Activated naive CD4-positive, alpha-beta T cell treated with anti-CD3 and anti-CD28 coated beads, Interleukin-2, amount 10 ng/mL, durations not matched to agents 7 days and 5 days (primary cell): ENCODE data around the gene MYL12B.
A peak's percentile ranks its signal among the peaks of the same experiment; 100 is the strongest.

ENCODE experiments used
- CTCF ChIA-PET: fragments of 350-600 bp; sonication (Branson Sonifier 250); formaldehyde crosslinking; loops from one replicate; lab custom pipeline; 2021; ENCODE audit warnings: antibody characterized with exemption; lab: Charles Lee
- DNase-seq: peaks from one replicate; pipeline ENCODE4 v3.0.0-alpha.2; 2020
- H3K27ac Mint-ChIP-seq: one replicate; pipeline ENCODE4 v1.8.0; 2021; ENCODE audit warnings: mild to moderate bottlenecking, moderate library complexity, mixed read lengths
- H3K27me3 Mint-ChIP-seq: one replicate; pipeline ENCODE4 v1.8.0; 2021; ENCODE audit warnings: mild to moderate bottlenecking, mixed read lengths
- H3K36me3 Mint-ChIP-seq: one replicate; pipeline ENCODE4 v1.8.0; 2021; ENCODE audit warnings: mixed read lengths
- H3K4me1 Mint-ChIP-seq: one replicate; pipeline ENCODE4 v1.8.0; 2021; ENCODE audit warnings: mixed read lengths
- H3K4me3 Mint-ChIP-seq: one replicate; pipeline ENCODE4 v1.8.0; 2021; ENCODE audit warnings: mild to moderate bottlenecking, moderate library complexity, mixed read lengths
- H3K9me3 Mint-ChIP-seq: one replicate; pipeline ENCODE4 v1.8.0; 2021; ENCODE audit warnings: mixed read lengths

The MYL12B gene

DNA sequence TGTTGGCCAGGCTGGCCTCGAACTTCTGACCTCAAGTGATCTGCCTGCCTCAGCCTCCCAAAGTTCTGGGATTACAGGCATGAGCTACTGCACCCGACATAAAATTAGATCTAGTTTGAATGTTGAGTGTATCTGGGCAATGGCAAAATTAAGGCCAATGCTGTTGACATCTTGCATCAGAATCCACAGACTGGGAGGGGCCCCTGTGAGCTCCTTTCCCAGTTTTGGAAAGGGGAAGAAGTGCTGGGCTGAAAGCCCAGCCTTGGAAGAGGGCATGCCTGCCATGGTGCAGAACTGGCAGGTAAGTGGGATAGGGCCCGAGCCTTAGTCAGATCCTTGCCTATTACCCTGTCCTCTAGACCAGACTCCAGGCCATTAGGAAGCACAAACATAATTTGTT is 37.7 kb upstream of the MYL12B start:
- Mint-ChIP-seq H3K27ac (no peak overlapping the region), H3K4me3 (no peak overlapping the region), H3K27me3 (no peaks in the 10 kb centered on the region), H3K4me1 (no peaks in the 10 kb centered on the region), H3K9me3 (no peaks in the 10 kb centered on the region), H3K36me3 (no peaks in the 10 kb centered on the region)
- DNase-seq, result no peak
- CTCF ChIA-PET, result interaction anchor here (1.4 kb wide), 1 partner anchor 21 kb away, joined by 4 read pairs; no protein-coding TSS in a partner anchor

DNA sequence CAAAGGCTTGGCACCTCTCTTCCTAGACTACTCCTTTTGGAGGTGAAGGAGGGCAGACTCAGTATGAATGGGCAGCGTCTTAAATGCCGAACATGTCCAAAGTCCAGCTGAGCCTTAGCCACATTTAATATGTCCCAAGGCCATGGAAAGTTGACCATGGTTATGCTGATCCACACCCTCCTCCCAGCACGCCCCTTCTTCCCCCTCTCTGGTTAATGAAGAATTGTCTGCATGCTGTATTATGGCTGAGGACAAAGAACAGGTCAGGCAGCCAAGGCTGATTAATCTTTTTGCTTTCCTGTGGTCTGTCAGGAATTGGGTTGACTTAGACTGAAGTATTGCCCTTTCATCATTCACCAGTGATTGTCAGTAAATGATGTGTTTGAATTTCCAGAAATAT is 36.3 kb upstream of the MYL12B start:
- H3K9me3 Mint-ChIP-seq, result no peaks in the 10 kb centered on the region
- CTCF ChIA-PET, result no interaction called here
- no peak overlapping the region for H3K27ac Mint-ChIP-seq
- no peaks in the 10 kb centered on the region for H3K4me1 Mint-ChIP-seq
- DNase-seq, result no peak
- no peak overlapping the region for H3K4me3 Mint-ChIP-seq
- no peaks in the 10 kb centered on the region for H3K27me3 Mint-ChIP-seq
- no peaks in the 10 kb centered on the region for H3K36me3 Mint-ChIP-seq

DNA sequence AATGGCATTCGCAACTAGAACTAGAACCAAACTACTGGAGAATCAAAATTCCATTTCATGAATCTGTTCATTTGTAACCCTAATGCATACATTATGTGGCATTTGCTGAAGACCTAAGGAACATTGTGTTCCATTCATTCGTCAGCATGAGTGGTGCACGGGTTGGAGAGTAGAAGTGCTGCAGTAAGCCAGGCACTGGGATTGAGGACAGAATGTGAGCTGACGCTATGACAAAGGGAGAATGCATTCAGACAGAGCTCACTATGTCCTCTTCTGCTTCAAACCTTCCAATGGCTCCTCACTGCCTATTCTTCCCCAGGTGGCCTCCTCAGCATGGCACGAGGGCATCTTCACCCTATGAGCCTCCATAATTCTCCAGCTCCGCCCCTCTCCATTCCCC is 35.9 kb upstream of the MYL12B start:
- no peak for DNase-seq
- Mint-ChIP-seq H3K9me3 (no peaks in the 10 kb centered on the region), H3K4me3 (no peak overlapping the region), H3K27me3 (no peaks in the 10 kb centered on the region), H3K36me3 (no peaks in the 10 kb centered on the region), H3K4me1 (no peaks in the 10 kb centered on the region), H3K27ac (no peak overlapping the region)
- CTCF ChIA-PET, result no interaction called here

DNA sequence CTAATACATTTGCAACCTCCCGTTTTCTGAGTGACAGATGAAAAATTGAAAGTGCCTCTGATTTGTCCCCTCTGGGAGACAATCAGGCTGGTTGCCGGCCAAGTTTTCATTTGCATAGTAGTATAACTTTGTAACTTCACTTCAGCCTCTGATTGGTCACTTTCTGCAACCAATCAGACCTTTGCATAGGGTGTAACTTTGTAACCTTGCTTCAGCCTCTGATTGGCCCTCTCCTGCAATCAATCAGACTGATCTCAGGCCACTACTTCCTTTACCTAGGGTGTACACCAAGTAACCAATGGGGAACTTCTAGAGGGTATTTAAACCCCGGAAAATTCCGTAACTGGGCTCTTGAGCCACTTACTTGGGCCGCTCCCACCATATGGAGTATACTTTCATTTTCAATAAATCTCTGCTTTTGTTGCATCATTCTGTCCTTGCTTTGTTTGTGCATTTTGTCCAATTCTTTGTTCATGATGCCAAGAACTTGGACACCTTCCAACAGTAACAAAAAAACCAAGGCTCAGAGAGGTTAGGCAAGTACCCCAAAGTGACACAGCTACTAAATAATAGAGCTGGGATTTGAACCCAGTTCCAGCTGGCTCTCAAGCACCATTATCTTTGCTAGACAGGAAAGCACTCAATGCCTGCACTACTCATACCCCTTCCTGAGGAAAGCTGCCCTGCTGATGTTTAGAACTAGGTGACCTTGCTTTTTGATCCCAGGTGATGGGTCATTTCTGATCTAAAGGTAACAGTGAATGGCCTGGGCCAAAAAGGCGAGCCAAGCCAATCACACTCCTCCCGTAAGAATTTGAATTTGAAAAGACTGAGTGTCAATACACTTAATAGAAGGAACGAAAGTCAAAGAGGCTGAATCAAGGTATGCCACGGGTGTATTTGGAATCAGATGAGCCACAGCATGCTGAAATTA is 31.3 kb upstream of the MYL12B start:
- no peak for DNase-seq
- CTCF ChIA-PET, result interaction anchor here (0.6 kb wide), 1 partner anchor 79 kb away, joined by 3 read pairs; no protein-coding TSS in a partner anchor
- Mint-ChIP-seq H3K9me3 (no peaks in the 10 kb centered on the region), H3K36me3 (no peaks in the 10 kb centered on the region), H3K27ac (no peak overlapping the region), H3K4me1 (no peaks in the 10 kb centered on the region), H3K27me3 (no peaks in the 10 kb centered on the region), H3K4me3 (no peak overlapping the region)

DNA sequence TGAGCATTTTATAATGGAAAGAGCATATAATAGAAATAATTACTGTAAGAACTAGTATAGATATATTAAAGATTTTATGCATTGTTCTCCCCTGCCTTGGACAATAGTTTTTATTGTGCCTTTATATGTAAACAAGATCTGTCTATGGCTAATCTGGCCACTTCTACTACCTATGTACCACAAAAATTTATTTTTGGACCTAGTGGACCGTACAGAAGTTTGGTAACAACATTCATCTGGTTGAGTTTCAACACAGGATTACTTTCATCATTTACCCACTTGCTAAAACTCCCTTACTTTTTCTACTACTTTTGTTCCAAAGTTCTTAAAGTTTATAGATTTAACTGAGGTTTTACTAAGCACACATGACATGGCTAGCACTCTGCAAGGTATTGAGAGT is 28.9 kb upstream of the MYL12B start:
- CTCF ChIA-PET, result no interaction called here
- no peaks in the 10 kb centered on the region for H3K9me3 Mint-ChIP-seq
- H3K36me3 Mint-ChIP-seq, result no peaks in the 10 kb centered on the region
- no peaks in the 10 kb centered on the region for H3K4me1 Mint-ChIP-seq
- no peak overlapping the region for H3K4me3 Mint-ChIP-seq
- DNase-seq, result no peak
- H3K27me3 Mint-ChIP-seq, result no peaks in the 10 kb centered on the region
- H3K27ac Mint-ChIP-seq, result no peak overlapping the region

DNA sequence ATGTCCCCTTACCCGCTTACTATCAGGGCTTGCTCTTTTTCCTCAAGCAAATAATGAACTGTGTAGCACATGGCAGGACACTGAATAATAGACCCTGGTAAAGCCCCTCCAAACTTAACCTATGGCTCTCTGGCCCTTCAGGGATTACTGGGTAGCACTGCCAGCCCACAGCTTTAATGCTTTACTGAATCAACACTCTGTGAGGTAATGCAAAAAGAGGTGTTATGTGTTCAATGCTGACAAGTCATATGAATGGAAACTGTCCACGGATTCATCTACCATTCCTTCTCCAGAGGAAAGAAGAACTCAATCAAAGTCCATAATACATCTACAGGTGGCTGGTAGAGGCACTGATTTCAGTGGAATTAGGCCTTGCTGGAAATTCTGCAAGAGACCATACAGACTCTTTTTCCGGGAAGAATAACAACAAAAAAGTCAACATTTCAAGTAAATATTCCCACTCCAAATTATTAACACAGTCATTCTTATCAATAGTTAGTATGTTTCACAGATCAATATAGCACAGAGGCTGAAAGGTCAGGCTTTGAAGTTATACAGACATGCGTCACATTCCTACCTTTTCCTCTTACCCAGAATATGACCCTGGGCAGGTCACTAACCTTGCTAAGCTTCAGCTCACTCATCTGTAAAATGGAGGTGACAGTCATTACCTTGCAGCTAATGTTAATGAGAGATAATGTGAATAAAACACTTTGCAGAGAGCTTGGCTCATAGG is 28.3 kb upstream of the MYL12B start:
- no peak for DNase-seq
- CTCF ChIA-PET, result interaction anchor here (2.6 kb wide), 1 partner anchor 12 kb away, joined by 12 read pairs; no protein-coding TSS in a partner anchor
- no peaks in the 10 kb centered on the region for H3K36me3 Mint-ChIP-seq
- H3K4me1 Mint-ChIP-seq, result no peaks in the 10 kb centered on the region
- no peaks in the 10 kb centered on the region for H3K27me3 Mint-ChIP-seq
- H3K9me3 Mint-ChIP-seq, result no peaks in the 10 kb centered on the region
- H3K4me3 Mint-ChIP-seq, result no peak overlapping the region
- no peak overlapping the region for H3K27ac Mint-ChIP-seq

DNA sequence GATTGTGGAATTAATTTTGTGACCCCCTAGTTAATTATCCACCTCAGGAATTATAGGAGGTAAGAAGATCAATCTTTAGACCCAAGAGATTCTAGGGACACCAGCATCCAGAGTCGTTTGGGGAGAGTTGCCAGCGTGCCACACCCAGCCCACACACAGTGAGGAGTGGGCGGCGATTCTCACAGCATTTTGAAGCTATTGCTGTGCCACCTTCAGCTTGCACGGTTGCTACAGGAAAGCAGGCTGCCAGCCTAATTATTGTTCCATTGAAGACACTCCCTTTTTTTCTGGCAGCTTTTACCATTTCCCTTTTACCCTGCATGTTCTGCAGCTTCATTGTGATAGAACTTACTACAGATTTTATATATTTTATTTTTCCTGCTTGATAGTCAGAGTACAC is 27.5 kb upstream of the MYL12B start:
- Mint-ChIP-seq H3K27me3 (no peaks in the 10 kb centered on the region), H3K4me3 (no peak overlapping the region), H3K27ac (no peak overlapping the region), H3K4me1 (no peaks in the 10 kb centered on the region), H3K9me3 (no peaks in the 10 kb centered on the region), H3K36me3 (no peaks in the 10 kb centered on the region)
- no peak for DNase-seq
- CTCF ChIA-PET, result interaction anchor here (0.7 to 2.6 kb wide), 3 partner anchors 12 to 308 kb away, joined by 3 to 12 read pairs (median 4); no protein-coding TSS in a partner anchor

DNA sequence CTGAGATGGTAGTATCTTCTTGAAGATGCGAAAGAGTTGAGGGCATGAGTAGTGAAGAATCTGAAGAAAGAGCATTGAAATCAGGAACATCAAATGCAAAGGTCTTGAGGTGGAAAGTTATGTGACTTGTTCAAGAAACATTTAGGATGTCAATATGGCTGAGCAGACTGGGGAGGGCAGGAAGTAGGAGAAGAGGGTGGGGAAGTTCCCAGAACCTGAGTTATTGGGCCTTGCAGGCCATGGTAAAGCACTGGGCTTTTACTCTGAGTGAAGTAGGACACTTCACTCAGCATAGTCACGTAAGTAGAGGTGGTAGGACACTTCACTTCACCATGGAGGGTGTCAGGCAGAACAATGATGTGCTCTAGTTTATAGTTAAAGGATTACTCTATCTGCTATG is 26.1 kb upstream of the MYL12B start:
- H3K4me1 Mint-ChIP-seq, result no peaks in the 10 kb centered on the region
- peaks cover 5% of the 10 kb centered on the region for H3K36me3 Mint-ChIP-seq
- no peaks in the 10 kb centered on the region for H3K27me3 Mint-ChIP-seq
- H3K4me3 Mint-ChIP-seq, result no peak overlapping the region
- CTCF ChIA-PET, result interaction anchor here (2.6 kb wide), 1 partner anchor 10 kb away, joined by 12 read pairs; no protein-coding TSS in a partner anchor
- H3K9me3 Mint-ChIP-seq, result peaks cover 6% of the 10 kb centered on the region
- no peak for DNase-seq
- no peak overlapping the region for H3K27ac Mint-ChIP-seq

DNA sequence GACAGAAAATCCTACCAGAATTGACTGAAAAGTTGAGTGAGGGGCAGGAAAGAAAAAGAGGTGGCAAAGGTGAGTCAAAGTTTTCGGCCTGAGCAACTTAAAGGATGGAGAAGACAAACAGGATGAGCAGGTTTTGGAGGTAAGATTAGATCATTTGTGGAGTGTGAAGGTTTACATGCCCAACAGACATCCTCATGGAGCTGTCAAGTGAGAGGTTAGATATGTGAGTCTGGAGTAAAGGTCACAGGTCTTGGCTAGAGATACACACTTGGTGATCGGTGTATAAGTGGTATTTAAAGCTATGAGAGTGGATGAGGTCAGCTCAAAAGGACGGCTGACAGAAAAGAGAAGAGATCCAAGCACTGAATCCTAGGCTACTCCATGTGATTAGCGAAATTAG is 25.5 kb upstream of the MYL12B start:
- Mint-ChIP-seq H3K4me3 (no peak overlapping the region), H3K36me3 (peaks cover 9% of the 10 kb centered on the region), H3K27ac (no peak overlapping the region), H3K4me1 (no peaks in the 10 kb centered on the region), H3K27me3 (no peaks in the 10 kb centered on the region), H3K9me3 (peaks cover 9% of the 10 kb centered on the region)
- DNase-seq, result no peak
- CTCF ChIA-PET, result no interaction called here

DNA sequence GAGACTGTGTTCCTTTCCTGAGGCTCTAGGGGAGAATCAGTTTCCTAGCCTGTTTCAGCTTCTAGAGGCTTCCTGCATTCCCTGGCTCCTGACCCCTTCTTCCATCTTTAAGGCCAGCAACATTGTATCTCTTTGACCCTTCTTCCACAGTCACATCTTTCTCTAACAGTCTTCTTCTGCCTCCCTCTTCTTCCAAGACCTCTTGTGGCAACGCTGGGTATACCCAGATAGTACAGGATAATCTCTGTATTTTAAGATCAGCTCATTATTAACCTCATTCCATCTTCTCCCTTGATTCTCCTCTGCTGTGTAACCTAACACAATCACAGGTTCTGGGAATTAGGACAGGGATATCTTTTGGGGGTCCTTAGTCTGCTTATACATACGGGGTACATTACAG is 23.2 kb upstream of the MYL12B start:
- no peak for DNase-seq
- no peaks in the 10 kb centered on the region for H3K27me3 Mint-ChIP-seq
- CTCF ChIA-PET, result interaction anchor here (1.7 to 1.8 kb wide), 2 partner anchors 8 to 253 kb away, joined by 4 to 5 read pairs; partner anchors contain the start of gene MYL12A
- H3K36me3 Mint-ChIP-seq, result peaks cover 19% of the 10 kb centered on the region
- H3K27ac Mint-ChIP-seq, result no peak overlapping the region
- H3K4me3 Mint-ChIP-seq, result no peak overlapping the region
- peaks cover 3% of the 10 kb centered on the region for H3K4me1 Mint-ChIP-seq
- H3K9me3 Mint-ChIP-seq, result peaks cover 19% of the 10 kb centered on the region

DNA sequence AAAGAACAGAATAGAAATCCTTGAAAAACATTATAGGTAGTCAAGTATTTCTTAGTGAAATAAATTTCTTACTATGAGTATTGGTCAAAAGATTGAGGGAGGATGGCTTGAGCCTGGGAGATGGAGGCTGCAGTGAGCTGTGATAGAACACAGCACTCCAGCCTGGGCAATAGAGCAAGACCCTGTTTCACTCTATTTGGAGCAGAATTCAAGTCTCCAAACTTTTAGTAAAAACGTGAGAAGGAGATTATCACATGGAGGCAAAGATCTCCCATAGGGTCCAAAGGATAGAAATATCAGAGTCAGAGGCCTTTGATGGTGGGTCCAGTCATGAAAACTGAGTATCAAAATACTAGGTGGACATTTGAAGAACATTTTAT is 16.8 kb upstream of the MYL12B start:
- Mint-ChIP-seq H3K9me3 (peaks cover 19% of the 10 kb centered on the region), H3K36me3 (peaks cover 36% of the 10 kb centered on the region), H3K27me3 (peaks cover 7% of the 10 kb centered on the region), H3K4me1 (peaks cover 22% of the 10 kb centered on the region), H3K27ac (no peak overlapping the region), H3K4me3 (peak overlapping the region; percentile 88)
- no peak for DNase-seq
- CTCF ChIA-PET, result interaction anchor here (1.1 to 4.4 kb wide), 20 partner anchors 10 to 316 kb away, joined by 4 to 46 read pairs (median 6); no protein-coding TSS in a partner anchor

DNA sequence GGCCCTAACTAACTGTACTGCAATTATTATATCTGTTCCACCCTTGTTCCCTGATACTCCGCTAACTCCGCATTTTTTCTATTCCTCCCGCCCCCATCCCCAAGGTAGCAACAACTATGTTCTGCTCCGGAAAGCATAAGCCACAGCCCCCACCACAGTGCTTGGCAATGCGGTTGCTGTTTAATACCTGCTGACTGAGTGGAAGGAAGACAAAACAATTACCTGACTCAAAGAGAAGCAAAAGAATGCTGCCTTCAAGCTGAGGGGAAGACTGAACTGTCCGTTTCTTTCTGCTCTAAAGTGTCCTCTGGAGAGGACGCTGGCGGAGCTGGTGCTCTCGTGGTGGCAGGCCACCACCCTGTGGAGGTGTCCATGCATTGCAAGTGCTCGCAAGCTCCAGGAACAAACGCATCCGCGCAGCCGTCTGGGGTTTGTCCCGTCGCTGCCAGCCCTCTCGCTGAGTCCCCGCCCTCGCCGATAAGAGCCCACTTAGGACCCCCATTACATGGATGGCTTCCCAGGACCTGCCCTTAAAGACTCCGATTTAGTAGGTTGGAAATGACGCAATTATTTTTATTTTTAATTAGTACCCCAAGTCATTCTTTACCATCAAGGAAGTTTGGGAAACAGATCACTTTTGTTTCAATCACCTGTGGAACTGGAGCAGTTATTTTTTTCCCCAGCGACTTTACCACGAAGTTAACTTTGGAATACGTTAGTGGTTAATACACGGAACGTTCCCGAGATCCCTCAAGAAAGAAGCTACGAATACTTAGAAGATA is 15.9 kb upstream of the MYL12B start:
- Mint-ChIP-seq H3K36me3 (peaks cover 35% of the 10 kb centered on the region), H3K4me3 (peak overlapping the region; percentile 88), H3K4me1 (peaks cover 28% of the 10 kb centered on the region), H3K27me3 (peaks cover 7% of the 10 kb centered on the region), H3K27ac (peak overlapping the region; percentile 99), H3K9me3 (peaks cover 11% of the 10 kb centered on the region)
- peak; percentile 87 for DNase-seq
- CTCF ChIA-PET, result interaction anchor here (0.6 to 4.4 kb wide), 38 partner anchors 8 to 421 kb away, joined by 3 to 46 read pairs (median 4); no protein-coding TSS in a partner anchor

DNA sequence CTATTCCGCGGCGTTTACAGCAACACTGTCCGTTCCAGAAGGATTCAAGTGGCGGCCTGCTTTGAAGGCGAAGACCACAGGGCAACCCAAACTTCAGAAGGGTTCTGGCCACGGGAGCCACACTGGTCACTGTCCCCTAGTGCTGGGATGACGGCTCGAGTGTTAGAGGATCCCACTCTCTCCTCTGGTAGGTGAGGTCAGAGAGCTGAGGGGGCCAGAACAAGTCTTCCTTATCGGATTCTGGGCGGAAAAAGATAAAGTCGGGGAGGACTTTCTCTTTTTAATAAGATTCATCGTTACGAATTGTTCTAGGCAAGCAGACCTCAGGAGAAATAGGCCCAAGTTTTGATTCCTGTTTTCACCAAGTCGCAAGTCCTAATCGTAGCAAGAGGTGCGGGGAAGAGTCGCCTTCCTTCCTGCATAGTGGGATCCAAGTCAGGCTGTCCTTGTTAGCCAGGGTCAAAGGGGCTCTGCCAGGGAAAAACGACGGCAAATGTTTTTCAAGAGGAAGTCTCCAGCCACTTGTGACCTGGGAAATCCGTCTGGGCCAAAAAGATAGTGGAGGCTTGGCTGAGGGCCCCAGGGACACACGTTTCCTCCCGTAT is 15.2 kb upstream of the MYL12B start:
- Mint-ChIP-seq H3K36me3 (peaks cover 32% of the 10 kb centered on the region), H3K4me1 (peaks cover 34% of the 10 kb centered on the region), H3K27ac (peak overlapping the region; percentile 99), H3K27me3 (peaks cover 7% of the 10 kb centered on the region), H3K9me3 (peaks cover 7% of the 10 kb centered on the region), H3K4me3 (peak overlapping the region; percentile 88)
- DNase-seq, result peak; percentile 32
- CTCF ChIA-PET, result interaction anchor here (0.6 to 4.4 kb wide), 40 partner anchors 9 to 420 kb away, joined by 3 to 46 read pairs (median 4); no protein-coding TSS in a partner anchor
